ENCODE measurements around the gene ADCK1.
A peak's percentile ranks its signal among the peaks of the same experiment; 100 is the strongest.
"Not testable (repeated sequence)": the region's sequence is repeated elsewhere in the genome, so short reads cannot be mapped to it uniquely, and the experiment has no call there.

ADCK1 gene

GRCh38 chr14:77808250-77808649 lies 8.3 kb downstream of the ADCK1 start:
- DNase-seq (ENCODE audit: insufficient read length, low spot score), result no peak
- FAIRE-seq, result no peak

GRCh38 chr14:77809011-77809410 lies 9.1 kb downstream of the ADCK1 start:
- no peak for FAIRE-seq
- no peak for DNase-seq (ENCODE audit: insufficient read length, low spot score)

DNA sequence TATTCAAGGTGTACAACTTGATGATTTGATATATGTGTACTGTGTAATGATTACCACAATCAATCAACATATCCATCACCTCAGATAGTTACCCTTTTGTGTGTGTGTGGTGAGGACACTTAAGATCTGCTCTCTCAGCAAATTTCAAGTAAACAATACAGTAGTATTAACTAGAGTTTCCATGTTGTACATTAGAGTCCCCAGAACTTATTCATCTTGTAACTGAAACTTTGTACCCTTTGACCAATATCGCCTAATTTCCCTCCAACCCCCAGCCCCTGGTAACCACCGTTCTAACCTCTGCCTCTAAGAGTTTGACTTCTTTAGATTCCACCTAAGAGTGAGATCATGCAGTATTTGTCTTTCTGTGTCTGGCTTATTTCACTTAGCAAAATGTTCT lies 12.1 kb downstream of the ADCK1 start:
- no peak for DNase-seq (ENCODE audit: insufficient read length, low spot score)
- FAIRE-seq, result no peak

GRCh38 chr14:77812682-77813081 lies 12.8 kb downstream of the ADCK1 start:
- not testable (repeated sequence) for FAIRE-seq; DNase-seq (ENCODE audit: insufficient read length, low spot score)

GRCh38 chr14:77822307-77822706 lies 22.4 kb downstream of the ADCK1 start:
- FAIRE-seq, result no peak

DNA sequence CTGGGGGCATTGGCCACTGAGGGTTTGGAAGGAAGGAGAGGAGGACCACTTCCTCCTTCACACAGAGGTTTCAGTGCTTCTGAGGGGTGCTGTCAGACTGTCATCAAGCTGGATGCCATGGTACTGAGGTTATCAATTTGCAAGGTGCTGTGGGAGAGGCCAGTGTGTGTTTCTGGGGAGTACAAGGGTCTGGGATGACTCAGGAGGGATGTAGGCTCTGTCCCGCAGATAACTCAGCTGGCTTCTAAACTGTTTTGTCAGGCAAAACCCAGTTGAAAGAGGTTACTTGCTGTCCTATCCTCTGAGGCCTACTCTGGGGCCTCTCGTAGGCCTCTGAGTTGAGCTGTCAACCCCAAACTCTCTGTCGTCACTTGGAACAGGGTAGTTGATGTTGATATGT lies 22.8 kb downstream of the ADCK1 start:
- FAIRE-seq, result no peak
- DNase-seq (ENCODE audit: insufficient read length, low spot score), result no peak

More at GRCh38 chr14:77822307-77822706, 22.4 kb downstream of the ADCK1 start:
- DNase-seq (ENCODE audit: insufficient read length, low spot score), result no peak

GRCh38 chr14:77823378-77823777 lies 23.5 kb downstream of the ADCK1 start:
- FAIRE-seq (no peak), DNase-seq (ENCODE audit: insufficient read length, low spot score) (no peak)

- FAIRE-seq (peak; percentile 63), DNase-seq (ENCODE audit: insufficient read length, low spot score) (no peak)
Measured at GRCh38 chr14:77825895-77826519, 26.1 kb downstream of the ADCK1 start.

GRCh38 chr14:77830692-77831091 lies 30.8 kb downstream of the ADCK1 start:
- FAIRE-seq, result no peak
- no peak for DNase-seq (ENCODE audit: insufficient read length, low spot score)

- no peak for DNase-seq (ENCODE audit: insufficient read length, low spot score)
- no peak for FAIRE-seq
Measured at GRCh38 chr14:77832297-77832696, 32.4 kb downstream of the ADCK1 start.

- DNase-seq (ENCODE audit: insufficient read length, low spot score) (no peak), FAIRE-seq (no peak)
Measured at GRCh38 chr14:77837926-77838325, 38.0 kb downstream of the ADCK1 start.

- FAIRE-seq (no peak), DNase-seq (ENCODE audit: insufficient read length, low spot score) (no peak)
Measured at GRCh38 chr14:77838831-77839511, 39.1 kb downstream of the ADCK1 start.

- FAIRE-seq (no peak), DNase-seq (ENCODE audit: insufficient read length, low spot score) (no peak)
Measured at GRCh38 chr14:77843195-77843594, 43.3 kb downstream of the ADCK1 start.

GRCh38 chr14:77843651-77844050 lies 43.7 kb downstream of the ADCK1 start:
- FAIRE-seq (no peak), DNase-seq (ENCODE audit: insufficient read length, low spot score) (no peak)

DNA sequence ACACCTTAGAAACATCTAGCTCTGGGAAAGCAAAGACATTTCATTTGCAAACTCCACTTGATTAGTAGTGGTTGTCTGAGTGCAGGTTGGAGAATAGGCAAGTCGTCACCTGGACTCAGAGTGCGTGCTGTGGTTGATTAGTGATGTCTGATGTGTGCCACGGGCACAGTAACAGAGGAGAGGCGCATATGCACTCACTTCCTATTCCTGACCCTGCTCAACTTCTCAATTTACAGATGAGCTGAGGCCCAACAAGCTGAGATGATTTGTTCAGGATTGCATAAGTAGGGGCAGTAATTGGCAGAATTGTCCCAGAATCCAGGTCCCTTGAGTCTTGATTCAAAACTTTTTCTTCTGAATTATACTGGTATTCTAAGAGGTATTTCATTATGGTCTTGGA lies 44.9 kb downstream of the ADCK1 start:
- DNase-seq (ENCODE audit: insufficient read length, low spot score) (no peak), FAIRE-seq (no peak)

- DNase-seq (ENCODE audit: insufficient read length, low spot score) (no peak), FAIRE-seq (no peak)
Measured at GRCh38 chr14:77848031-77848430, 48.1 kb downstream of the ADCK1 start.

- no peak for DNase-seq (ENCODE audit: insufficient read length, low spot score)
- no peak for FAIRE-seq
Measured at GRCh38 chr14:77849711-77850110, 49.8 kb downstream of the ADCK1 start.

- FAIRE-seq (no peak), DNase-seq (ENCODE audit: insufficient read length, low spot score) (no peak)
Measured at GRCh38 chr14:77853919-77854318, 54.0 kb downstream of the ADCK1 start.

GRCh38 chr14:77856941-77857340 lies 57.0 kb downstream of the ADCK1 start:
- no peak for FAIRE-seq

GRCh38 chr14:77859934-77860570 lies 60.1 kb downstream of the ADCK1 start:
- FAIRE-seq (no peak), DNase-seq (ENCODE audit: insufficient read length, low spot score) (no peak)

More at GRCh38 chr14:77856941-77857340, 57.0 kb downstream of the ADCK1 start:
- no peak for DNase-seq (ENCODE audit: insufficient read length, low spot score)

DNA sequence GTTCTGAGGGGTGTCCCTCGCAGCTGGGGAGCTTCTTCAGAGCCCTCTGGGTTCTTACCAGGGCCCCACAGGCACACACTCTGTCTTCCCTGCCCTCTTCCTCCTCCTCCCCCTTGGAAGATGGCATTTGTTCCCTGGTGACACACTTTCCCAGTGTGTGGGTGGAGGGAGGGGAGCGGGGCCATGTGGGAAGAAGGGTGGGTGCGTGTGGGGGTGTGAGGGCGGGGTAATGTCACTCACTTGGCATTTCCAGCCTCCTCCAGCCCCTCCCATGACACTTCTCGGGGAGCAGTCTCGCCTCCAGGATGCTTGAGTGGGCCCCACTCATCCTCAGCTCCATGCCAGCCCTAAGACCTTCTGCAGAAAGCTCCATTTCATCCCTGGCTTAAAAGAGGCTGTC lies 61.3 kb downstream of the ADCK1 start:
- DNase-seq (ENCODE audit: insufficient read length, low spot score) (no peak), FAIRE-seq (no peak)
